AG04449 (cell line): ENCODE data around the gene CBFA2T3.

Experiments used
- CTCF ChIA-PET: fragments of 350-600 bp; formaldehyde crosslinking; extraction: SDS; loops from one replicate; lab custom pipeline; 2021; ENCODE audit warnings: antibody characterized with exemption; lab: Yijun Ruan, JAX
- POLR2A ChIA-PET: fragments of 400-600, 350-600 bp; formaldehyde crosslinking; extraction: SDS; loops from one replicate; lab custom pipeline; 2020; ENCODE audit warnings: antibody characterized with exemption, inconsistent platforms; lab: Yijun Ruan, JAX
- DNase-seq: peaks from one replicate; pipeline ENCODE4 v3.0.0-alpha.2; 2010; ENCODE audit warnings: low read depth, low spot score
- H3K4me3 ChIP-seq: 2 replicates; pipeline ENCODE4 v1.5.1; 2011; ENCODE audit warnings: low read depth, mild to moderate bottlenecking, control low read depth, low read length
- CTCF ChIP-seq: IDR thresholded peaks from one replicate; pipeline ENCODE4 v1.5.1; 2011; ENCODE audit warnings: mild to moderate bottlenecking, moderate library complexity, low read length, control low read depth, inconsistent platforms; ENCODE audit not compliant: insufficient read depth; ENCODE audit errors: missing control alignments

The CBFA2T3 gene

GRCh38 chr16:88853325-88853941 is 123.6 kb downstream of the CBFA2T3 start:
- CTCF ChIA-PET: no interaction called here

DNA sequence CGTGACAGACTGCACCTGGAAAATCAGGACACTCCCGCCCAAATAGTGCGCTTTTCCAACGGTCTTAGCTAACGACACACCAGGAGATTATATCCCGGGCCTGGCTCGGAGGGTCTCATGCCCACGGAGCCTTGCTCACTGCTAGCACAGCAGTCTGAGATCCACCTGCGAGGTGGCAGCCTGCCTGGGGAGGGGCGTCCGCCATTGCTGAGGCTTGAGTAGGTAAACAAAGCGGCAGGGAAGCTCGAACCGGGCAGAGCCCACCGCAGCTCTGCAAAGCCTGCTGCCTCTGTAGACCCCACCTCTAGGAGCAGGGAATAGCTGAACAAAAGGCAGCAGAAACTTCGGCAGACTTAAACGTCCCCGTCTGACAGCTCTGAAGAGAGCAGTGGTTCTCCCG is 125.4 kb downstream of the CBFA2T3 start:
- ChIA-PET POLR2A (no interaction called here), CTCF (no interaction called here)
- no peak for DNase-seq
- no peak for TF ChIP-seq CTCF
- no peak overlapping the region for H3K4me3 ChIP-seq

More at GRCh38 chr16:88853325-88853941, 123.6 kb downstream of the CBFA2T3 start:
- H3K4me3 ChIP-seq: no peak overlapping the region
- no peak for TF ChIP-seq CTCF
- POLR2A ChIA-PET: no interaction called here
- DNase-seq: no peak

GRCh38 chr16:88850531-88851199 is 126.3 kb downstream of the CBFA2T3 start:
- no peak for TF ChIP-seq CTCF
- no peak for DNase-seq
- POLR2A ChIA-PET: no interaction called here
- no peak overlapping the region for H3K4me3 ChIP-seq
- CTCF ChIA-PET: no interaction called here

DNA sequence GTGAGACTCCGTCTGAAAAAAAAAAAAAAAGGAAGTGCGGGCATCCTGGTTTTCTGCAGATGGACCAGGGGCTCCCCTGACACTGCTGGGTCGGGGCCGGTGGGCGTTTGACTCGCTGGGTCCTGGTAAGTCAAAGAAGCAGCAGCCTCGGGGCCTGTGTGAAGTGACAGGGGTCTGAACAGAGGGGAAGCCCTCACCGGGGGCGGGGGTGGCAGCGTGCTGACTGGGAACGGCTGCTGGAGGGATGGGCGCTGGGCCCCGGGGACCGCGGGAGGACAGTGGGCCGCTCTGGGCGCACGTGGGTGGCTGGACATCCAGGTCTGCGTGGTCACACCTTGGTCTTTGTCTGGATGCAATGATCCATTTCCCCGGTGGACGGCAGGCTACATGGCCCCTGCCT is 128.4 kb downstream of the CBFA2T3 start:
- CTCF ChIA-PET: interaction anchor here (1.5 kb wide), 1 partner anchor 9 kb away, joined by 7 read pairs; no protein-coding TSS in a partner anchor
- no peak for TF ChIP-seq CTCF
- POLR2A ChIA-PET: no interaction called here
- H3K4me3 ChIP-seq: no peak overlapping the region
- DNase-seq: no peak

GRCh38 chr16:88847654-88848053 is 129.4 kb downstream of the CBFA2T3 start:
- no peak for TF ChIP-seq CTCF

GRCh38 chr16:88846088-88846487 is 130.9 kb downstream of the CBFA2T3 start:
- POLR2A ChIA-PET: no interaction called here
- no peak for DNase-seq
- CTCF ChIA-PET: interaction anchor here (1.2 to 1.5 kb wide), 2 partner anchors 11 to 34 kb away, joined by 4 to 5 read pairs; partner anchors contain the start of genes APRT, GALNS and TRAPPC2L
- no peak overlapping the region for H3K4me3 ChIP-seq
- TF ChIP-seq CTCF: no peak

More at GRCh38 chr16:88847654-88848053, 129.4 kb downstream of the CBFA2T3 start:
- DNase-seq: no peak
- no peak overlapping the region for H3K4me3 ChIP-seq
- POLR2A ChIA-PET: no interaction called here
- CTCF ChIA-PET: no interaction called here
